Muscle layer of colon (tissue), 2 donors: Measurements from ENCODE around the gene NR1H4.

Experiments
- H3K27ac ChIP-seq: one replicate; pipeline ENCODE4 v1.7.0; 2013; ENCODE audit warnings: low read depth, mild to moderate bottlenecking, low read length, moderate library complexity
- H3K27me3 ChIP-seq, 2 donors: one replicate each; pipeline ENCODE4 v1.7.0; 2013; ENCODE audit warnings: low read length in 2 of 2, mild to moderate bottlenecking in 2 of 2; ENCODE audit not compliant: insufficient read depth in 2 of 2, control insufficient read depth in 1 of 2
- H3K36me3 ChIP-seq: one replicate; pipeline ENCODE4 v1.7.0; 2013; ENCODE audit warnings: mild to moderate bottlenecking, low read length; ENCODE audit not compliant: insufficient read depth
- H3K4me1 ChIP-seq: one replicate; pipeline ENCODE4 v1.7.0; 2013; ENCODE audit warnings: mild to moderate bottlenecking, low read length; ENCODE audit not compliant: insufficient read depth
- H3K4me3 ChIP-seq, 2 donors: one replicate each; pipeline ENCODE4 v1.7.0; 2013; ENCODE audit warnings: low read length in 2 of 2, low read depth in 1 of 2, mild to moderate bottlenecking in 1 of 2, moderate library complexity in 1 of 2
- H3K9ac ChIP-seq: one replicate; pipeline ENCODE4 v1.7.0; 2013; ENCODE audit warnings: low read length
- H3K9me3 ChIP-seq: one replicate; pipeline ENCODE4 v1.7.0; 2013; ENCODE audit warnings: mild to moderate bottlenecking, low read length
- donor health status: abdominal sarcoma.
- donor health status: Adenocarcinoma of cecum.

Gene NR1H4

DNA sequence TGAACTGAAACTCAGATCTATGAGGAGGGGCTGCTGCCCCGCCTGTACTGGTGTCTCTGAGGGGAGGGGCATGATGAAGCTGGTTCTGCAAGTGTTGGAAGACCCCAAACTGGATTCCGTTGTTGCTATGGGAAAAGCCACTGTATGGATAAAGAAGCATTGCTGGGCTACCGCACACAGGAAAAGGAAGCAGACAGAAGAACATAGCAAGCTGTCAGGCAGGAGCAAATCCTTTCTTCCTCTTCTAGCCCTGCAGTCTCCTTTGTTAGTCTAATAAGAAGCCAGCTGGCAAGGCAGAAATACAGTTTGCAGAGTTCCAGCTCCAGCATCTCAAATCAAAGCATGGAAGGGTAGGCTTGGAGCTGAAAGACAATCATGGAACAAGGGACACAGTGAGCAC lies 26.3 kb upstream of the NR1H4 start:
- Histone ChIP-seq H3K36me3 (no peaks in the 10 kb centered on the region), H3K9ac (no peak overlapping the region), H3K9me3 (no peaks in the 10 kb centered on the region), H3K4me3 (no peak overlapping the region), H3K27me3 (no peaks in the 10 kb centered on the region), H3K27ac (no peak overlapping the region), H3K4me1 (peaks cover 6% of the 10 kb centered on the region)

DNA sequence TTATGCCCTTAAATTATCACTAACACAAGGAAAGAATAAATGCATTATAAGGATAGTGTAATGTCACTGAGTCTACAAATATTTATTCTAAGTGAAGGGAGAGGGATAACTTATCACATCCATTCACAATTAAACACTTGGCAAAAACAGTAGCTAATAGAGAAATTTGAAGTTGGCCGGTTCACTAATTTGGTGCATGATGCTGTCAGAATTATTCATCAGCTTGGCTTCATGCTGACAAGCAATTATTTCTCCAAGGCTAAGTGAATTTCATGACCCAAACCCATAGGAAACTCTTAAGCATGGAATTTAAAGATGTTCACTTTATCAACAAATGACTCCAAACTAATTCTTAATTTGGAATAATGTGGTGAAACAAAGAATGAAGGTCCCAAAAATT lies 25.0 kb upstream of the NR1H4 start:
- H3K4me1 ChIP-seq, result peaks cover 14% of the 10 kb centered on the region
- no peaks in the 10 kb centered on the region for H3K27me3 ChIP-seq
- no peaks in the 10 kb centered on the region for H3K36me3 ChIP-seq
- no peak overlapping the region for H3K27ac ChIP-seq
- no peak overlapping the region for H3K9ac ChIP-seq
- no peak overlapping the region for H3K4me3 ChIP-seq
- H3K9me3 ChIP-seq, result no peaks in the 10 kb centered on the region

DNA sequence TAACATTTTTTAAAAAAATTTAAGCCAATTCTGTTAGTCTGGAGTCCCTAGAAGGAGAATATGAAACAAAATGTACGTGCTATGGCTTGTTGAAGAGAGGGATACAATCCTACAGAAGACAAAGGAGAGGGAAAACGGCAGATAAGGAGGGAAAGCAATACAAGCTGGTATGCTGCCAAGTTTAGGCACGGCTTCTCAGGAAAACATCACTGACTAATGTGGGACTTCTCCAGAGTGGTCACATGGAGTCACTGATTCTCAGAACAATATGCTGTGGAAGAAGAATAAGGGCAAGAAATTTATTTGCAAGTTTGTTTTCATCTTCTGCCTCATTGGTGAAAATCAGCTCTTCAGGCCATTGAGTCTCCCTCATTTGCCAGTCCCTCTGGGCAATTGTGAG lies 22.9 kb upstream of the NR1H4 start:
- Histone ChIP-seq H3K4me3 (no peak overlapping the region), H3K4me1 (peaks cover 20% of the 10 kb centered on the region), H3K27ac (no peak overlapping the region), H3K9me3 (no peaks in the 10 kb centered on the region), H3K9ac (no peak overlapping the region), H3K36me3 (no peaks in the 10 kb centered on the region), H3K27me3 (no peaks in the 10 kb centered on the region)

DNA sequence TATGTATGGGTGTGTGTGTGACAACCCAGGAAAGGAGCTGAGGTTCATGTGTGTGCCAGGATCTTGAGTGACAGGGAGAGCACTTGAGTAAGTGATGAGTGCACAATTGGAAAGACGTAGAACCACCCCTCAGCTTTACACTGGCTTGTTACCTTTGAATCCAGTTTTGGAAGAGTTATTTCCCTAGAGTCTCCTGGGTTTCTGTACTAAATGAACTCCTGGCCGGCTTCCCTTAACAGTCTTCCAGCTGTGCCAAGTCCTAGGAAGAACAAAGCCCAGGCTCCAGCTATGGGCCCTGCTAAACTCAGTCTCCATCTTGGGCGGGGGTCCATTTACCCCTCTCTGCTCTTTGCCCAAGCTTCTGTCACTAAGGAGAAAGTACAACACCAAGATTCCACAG lies 19.7 kb upstream of the NR1H4 start:
- Histone ChIP-seq H3K4me3 (no peak overlapping the region), H3K4me1 (peaks cover 14% of the 10 kb centered on the region), H3K9me3 (no peaks in the 10 kb centered on the region), H3K9ac (no peak overlapping the region), H3K27me3 (no peaks in the 10 kb centered on the region), H3K27ac (no peak overlapping the region), H3K36me3 (no peaks in the 10 kb centered on the region)

DNA sequence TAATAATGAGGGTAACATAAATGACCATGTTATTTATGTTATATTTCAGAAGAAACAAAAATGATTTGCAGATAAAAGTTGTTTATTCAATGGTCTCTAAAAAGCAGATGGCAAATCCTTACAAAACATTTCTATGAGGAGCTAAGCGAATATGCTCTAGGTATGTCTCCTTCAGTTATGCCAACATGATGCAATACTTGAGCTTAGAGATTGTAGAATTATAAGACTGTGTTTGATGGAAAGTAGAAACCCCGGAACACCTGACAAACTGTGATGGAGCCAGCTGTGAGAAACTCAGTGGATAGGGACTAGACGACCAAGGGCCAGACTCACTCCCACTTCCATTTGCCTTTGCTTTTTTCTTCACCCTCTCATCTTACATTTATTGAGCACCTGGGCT lies 17.8 kb upstream of the NR1H4 start:
- no peak overlapping the region for H3K9ac ChIP-seq
- H3K36me3 ChIP-seq, result no peaks in the 10 kb centered on the region
- H3K9me3 ChIP-seq, result no peaks in the 10 kb centered on the region
- H3K4me1 ChIP-seq, result peaks cover 19% of the 10 kb centered on the region
- no peak overlapping the region for H3K27ac ChIP-seq
- no peak overlapping the region for H3K4me3 ChIP-seq
- no peaks in the 10 kb centered on the region for H3K27me3 ChIP-seq

DNA sequence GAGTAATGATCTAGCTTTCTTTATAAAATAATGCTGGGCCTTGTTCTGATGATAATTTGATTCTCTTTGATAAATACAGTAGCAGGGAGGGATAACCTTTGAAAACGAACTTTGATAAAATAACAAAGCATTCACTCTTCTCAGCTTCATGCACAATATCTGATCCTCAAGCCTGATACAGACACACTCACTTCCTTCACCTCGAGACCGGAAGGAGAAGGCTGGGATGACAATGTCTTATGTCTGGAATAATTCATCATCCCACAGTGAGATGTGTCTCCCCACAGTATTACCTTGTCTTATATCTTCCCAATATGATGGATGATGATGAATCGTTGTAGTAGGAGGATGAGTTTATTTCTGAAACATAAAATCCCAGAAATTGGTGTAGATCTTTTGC lies 15.5 kb upstream of the NR1H4 start:
- no peaks in the 10 kb centered on the region for H3K27me3 ChIP-seq
- H3K9ac ChIP-seq, result no peak overlapping the region
- H3K36me3 ChIP-seq, result no peaks in the 10 kb centered on the region
- no peak overlapping the region for H3K27ac ChIP-seq
- no peak overlapping the region for H3K4me3 ChIP-seq
- H3K9me3 ChIP-seq, result no peaks in the 10 kb centered on the region
- peaks cover 19% of the 10 kb centered on the region for H3K4me1 ChIP-seq

DNA sequence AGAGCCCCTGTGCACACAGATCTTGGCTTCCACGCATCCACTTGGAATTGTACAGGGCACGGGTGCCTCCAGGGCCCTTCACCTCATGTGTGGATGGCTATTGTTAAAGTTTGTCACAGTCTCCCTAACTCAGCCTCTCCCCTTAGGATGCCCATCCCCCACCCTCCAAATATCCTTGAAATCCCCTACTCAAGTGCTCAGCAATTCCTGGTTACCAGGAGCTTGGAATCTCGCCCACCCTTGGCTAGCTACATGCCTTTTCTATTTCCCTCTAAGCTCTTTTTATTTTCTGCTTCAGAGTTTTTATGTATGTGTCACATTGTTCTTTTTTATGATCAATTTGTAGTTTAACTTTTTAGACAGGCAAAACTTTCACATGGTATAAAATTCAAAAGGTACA lies 13.0 kb upstream of the NR1H4 start:
- no peaks in the 10 kb centered on the region for H3K27me3 ChIP-seq
- H3K9ac ChIP-seq, result no peak overlapping the region

DNA sequence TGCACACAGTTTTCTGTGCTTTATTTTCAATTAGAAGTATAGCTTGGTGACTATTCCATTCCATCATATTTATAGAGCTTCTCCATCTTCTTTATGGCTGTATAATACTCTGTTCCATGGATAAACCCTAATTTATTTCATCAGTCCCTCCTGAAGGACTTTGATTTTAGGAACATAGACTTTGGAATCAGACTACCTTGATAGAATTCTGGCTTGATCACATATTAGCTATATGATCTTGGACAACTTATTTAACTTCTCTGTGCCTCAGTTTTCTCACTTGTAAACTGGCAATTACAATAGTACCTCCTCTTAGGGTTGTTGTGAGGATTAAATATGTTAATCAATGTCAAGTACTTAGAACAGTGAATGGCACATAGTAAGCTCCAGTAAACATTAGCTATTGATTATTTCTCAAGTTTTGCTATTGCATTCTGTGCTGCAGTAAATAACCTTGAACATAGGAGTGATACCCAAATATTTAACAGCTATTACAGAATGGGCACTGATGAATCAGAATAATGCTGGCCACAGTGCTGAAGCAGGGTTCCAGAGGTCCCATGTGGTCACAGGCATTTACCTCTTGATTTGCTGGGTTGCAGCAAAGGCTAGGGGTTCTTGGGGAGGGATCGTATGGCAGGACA lies 12.2 kb upstream of the NR1H4 start:
- Histone ChIP-seq H3K27me3 (no peaks in the 10 kb centered on the region), H3K4me3 (no peak overlapping the region), H3K4me1 (peaks cover 8% of the 10 kb centered on the region), H3K36me3 (no peaks in the 10 kb centered on the region), H3K9me3 (no peaks in the 10 kb centered on the region), H3K9ac (no peak overlapping the region), H3K27ac (no peak overlapping the region)

More for the DNA sequence above, 13.0 kb upstream of the NR1H4 start:
- Histone ChIP-seq H3K36me3 (no peaks in the 10 kb centered on the region), H3K4me3 (no peak overlapping the region), H3K4me1 (peaks cover 8% of the 10 kb centered on the region), H3K9me3 (no peaks in the 10 kb centered on the region), H3K27ac (no peak overlapping the region)

DNA sequence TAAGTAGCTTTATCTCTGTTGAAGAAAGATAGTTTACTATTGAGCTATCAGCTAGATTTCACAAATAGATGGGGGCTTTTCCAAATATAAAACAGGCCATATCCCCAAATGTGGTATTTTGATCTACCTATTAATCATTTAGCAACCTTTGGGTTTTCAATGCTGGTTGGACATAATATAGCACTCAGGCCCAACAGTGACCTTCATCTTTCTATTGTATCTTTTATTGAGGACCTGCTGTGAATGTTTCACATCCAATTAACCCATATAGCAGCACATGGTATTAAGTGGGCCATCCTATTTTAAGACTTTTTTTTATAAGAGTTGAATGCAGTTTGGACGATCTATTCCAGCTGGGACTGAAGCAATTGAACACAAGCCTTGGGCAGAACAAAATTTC lies 10.0 kb upstream of the NR1H4 start:
- H3K4me1 ChIP-seq, result peaks cover 8% of the 10 kb centered on the region
- H3K9me3 ChIP-seq, result no peaks in the 10 kb centered on the region
- H3K27ac ChIP-seq, result no peak overlapping the region
- H3K36me3 ChIP-seq, result no peaks in the 10 kb centered on the region
- H3K27me3 ChIP-seq, result no peaks in the 10 kb centered on the region
- H3K4me3 ChIP-seq, result no peak overlapping the region
- no peak overlapping the region for H3K9ac ChIP-seq

DNA sequence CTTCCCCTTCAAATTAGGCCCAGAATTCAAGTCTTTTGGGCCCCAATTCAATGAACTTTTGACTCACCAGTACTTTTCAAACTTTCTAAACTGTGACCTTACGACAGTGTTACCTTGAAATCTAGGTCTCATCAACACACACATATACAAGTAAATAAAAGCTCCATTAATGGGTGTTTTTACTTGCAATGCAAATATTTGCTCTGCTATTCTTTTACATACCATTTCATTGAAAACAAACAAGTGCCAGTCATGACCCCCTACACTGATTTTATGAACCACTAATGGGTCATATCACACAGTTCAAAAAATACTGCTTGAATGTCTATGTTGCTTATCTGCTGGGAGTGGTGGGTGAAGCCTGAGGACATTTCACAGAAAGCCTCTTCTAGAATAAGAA lies 9.1 kb upstream of the NR1H4 start:
- Histone ChIP-seq H3K27ac (no peak overlapping the region), H3K4me3 (no peak overlapping the region), H3K9ac (no peak overlapping the region), H3K9me3 (no peaks in the 10 kb centered on the region), H3K4me1 (peaks cover 8% of the 10 kb centered on the region), H3K36me3 (no peaks in the 10 kb centered on the region), H3K27me3 (no peaks in the 10 kb centered on the region)

DNA sequence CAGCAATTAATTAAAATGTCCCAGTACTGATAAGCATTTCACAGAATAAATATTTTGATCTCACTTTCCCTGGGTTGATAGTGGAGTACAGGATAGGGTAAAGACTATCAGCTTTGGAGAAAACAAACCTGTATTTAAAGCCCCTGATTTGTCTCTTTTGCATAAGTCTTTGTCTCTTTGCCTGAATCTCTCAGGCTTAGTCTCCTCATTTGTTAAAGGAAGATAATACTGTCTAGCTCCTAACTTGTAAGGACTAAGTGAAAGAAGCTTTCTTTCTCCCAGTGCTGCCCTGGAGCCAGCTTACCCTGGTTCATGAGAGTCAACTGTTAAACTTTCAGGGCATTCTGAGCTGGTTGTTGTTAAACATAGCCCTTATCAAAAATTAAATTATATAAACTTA lies 5.5 kb upstream of the NR1H4 start:
- Histone ChIP-seq H3K4me1 (no peaks in the 10 kb centered on the region), H3K36me3 (no peaks in the 10 kb centered on the region), H3K27ac (no peak overlapping the region), H3K27me3 (no peaks in the 10 kb centered on the region), H3K9me3 (no peaks in the 10 kb centered on the region), H3K4me3 (no peak overlapping the region), H3K9ac (no peak overlapping the region)

DNA sequence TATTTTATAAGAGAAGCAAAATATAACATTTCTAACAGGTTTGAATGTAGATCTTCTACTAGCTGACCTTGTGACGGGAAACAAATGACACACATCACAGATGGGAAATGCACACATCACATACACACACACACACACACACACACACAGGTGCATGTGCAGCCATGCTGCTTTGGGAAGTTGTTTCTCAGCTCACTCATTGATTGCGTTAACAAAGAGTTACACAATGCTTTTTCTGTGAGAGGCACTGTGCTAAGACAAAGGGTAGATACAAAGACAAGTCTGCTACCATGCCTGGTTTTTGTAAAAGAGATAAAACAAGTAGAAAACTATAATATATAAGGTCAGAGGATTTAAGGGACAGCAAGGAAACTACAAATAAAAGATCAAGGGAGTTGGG lies 1.3 kb upstream of the NR1H4 start:
- no peaks in the 10 kb centered on the region for H3K27me3 ChIP-seq
- H3K9me3 ChIP-seq, result no peaks in the 10 kb centered on the region
- H3K4me3 ChIP-seq, result no peak overlapping the region
- no peaks in the 10 kb centered on the region for H3K36me3 ChIP-seq
- H3K9ac ChIP-seq, result no peak overlapping the region
- H3K4me1 ChIP-seq, result peaks cover 4% of the 10 kb centered on the region
- no peak overlapping the region for H3K27ac ChIP-seq
